Measurements from ENCODE around the gene PMEL. TPM values are rescaled to one million over a fixed set of nuclear protein-coding genes. Genes with fewer than 3 reads are reported as not detected.
A peak's percentile ranks its signal among the peaks of the same experiment; 100 is the strongest.

Gene PMEL
- total and polyA plus RNA-seq, 9 of the 15 experiments (the other 6 are each of a cell fraction or from before 2014, with no cell fraction given): 0.36 to 2.0 (median 0.98) TPM

- TF ChIP-seq ZNF518B (CRISPR knock-in tag; IDR thresholded peaks at IDR 0.05) (no peak), ZNF184 (CRISPR knock-in tag; IDR thresholded peaks at IDR 0.05) (no peak), HEY1 (CRISPR knock-in tag; IDR thresholded peaks at IDR 0.05; ENCODE audit: borderline replicate concordance) (no peak), DLX4 (CRISPR knock-in tag; IDR thresholded peaks at IDR 0.05) (no peak), ZC3H11A (IDR thresholded peaks at IDR 0.05; ENCODE audit: low read depth, low read length) (no peak), TBP (optimal IDR thresholded peaks at IDR 0.05; ENCODE audit: low read depth, low read length) (no peak), MTA1 (IDR thresholded peaks at IDR 0.05; ENCODE audit: borderline replicate concordance) (no peak), IFI16 (CRISPR knock-in tag; IDR thresholded peaks at IDR 0.05) (no peak), ADNP (tag; IDR thresholded peaks at IDR 0.05) (no peak), ZMIZ1 (IDR thresholded peaks at IDR 0.05; ENCODE audit: low read depth in 2 of 2, low read length in 2 of 2) (no peak), NCOA2 (IDR thresholded peaks at IDR 0.05; ENCODE audit: partially characterized antibody in 2 of 2) (no peak), ZNF316 (IDR thresholded peaks at IDR 0.05) (peak; percentile 52; the same call in 1 of the 2 replicates), XRCC4 (IDR thresholded peaks at IDR 0.05; ENCODE audit: extremely low read depth, insufficient read depth, insufficient read length) (no peak), E2F3 (CRISPR knock-in tag; IDR thresholded peaks at IDR 0.05) (no peak), DPF2 (IDR thresholded peaks at IDR 0.05) (no peak), ZNF3 (CRISPR knock-in tag; IDR thresholded peaks at IDR 0.05) (no peak), CXXC5 (CRISPR knock-in tag; IDR thresholded peaks at IDR 0.05) (no peak), BHLHE40 (IDR thresholded peaks at IDR 0.05; ENCODE audit: low read length) (no peak), CHCHD3 (CRISPR knock-in tag; IDR thresholded peaks at IDR 0.05) (no peak), EWSR1 (IDR thresholded peaks at IDR 0.05; ENCODE audit: borderline replicate concordance, low read depth, partially characterized antibody) (no peak), CEBPG (CRISPR knock-in tag; IDR thresholded peaks at IDR 0.05) (peak; percentile 87), CEBPG (tag; conservative IDR thresholded peaks at IDR 0.05 in 1 of 2, IDR thresholded peaks at IDR 0.05 in 1 of 2) (peak; percentile 95 to 96), HIVEP1 (CRISPR knock-in tag; IDR thresholded peaks at IDR 0.05) (no peak), PRPF4 (IDR thresholded peaks at IDR 0.05; ENCODE audit: insufficient read depth, low read depth, low read length, poor library complexity, severe bottlenecking) (no peak), ATF7 (IDR thresholded peaks at IDR 0.05) (0 out of 2 replicates have a peak, but pooled peaks have one; percentile 46)
Measured at GRCh38 chr12:55925371-55925770, 40.5 kb downstream of the PMEL start (continued).
